Measurements from ENCODE around the gene DHH. TPM values are rescaled to one million over a fixed set of nuclear protein-coding genes. Genes with fewer than 3 reads are reported as not detected.
A peak's percentile ranks its signal among the peaks of the same experiment; 100 is the strongest.

Gene DHH
- total and polyA plus RNA-seq, 9 of the 15 experiments (the other 6 are each of a cell fraction or from before 2014, with no cell fraction given) = 0.07 to 2.6 (median 0.54) TPM

- peak; percentile 28; the same call in 1 of the 2 replicates for TF ChIP-seq TOE1 (IDR thresholded peaks at IDR 0.05; ENCODE audit: borderline replicate concordance)
- no peak for TF ChIP-seq TOE1 (CRISPR knock-in tag; IDR thresholded peaks at IDR 0.05; ENCODE audit: borderline replicate concordance, low read depth)
- TF ChIP-seq PCBP1 (IDR thresholded peaks at IDR 0.05; ENCODE audit: low read depth, low read length, poor library complexity, severe bottlenecking) = no peak
- TF ChIP-seq LCOR (CRISPR knock-in tag; IDR thresholded peaks at IDR 0.05) = no peak; the same call in 1 of the 2 replicates
- TF ChIP-seq FOXJ3 (CRISPR knock-in tag; IDR thresholded peaks at IDR 0.05) = no peak
- TF ChIP-seq TSHZ1 (CRISPR knock-in tag; IDR thresholded peaks at IDR 0.05) = no peak
- TF ChIP-seq TEAD1 (CRISPR knock-in tag; IDR thresholded peaks at IDR 0.05) = peak in 1 of 2 experiments; percentile 22; a peak in 1 of 4 replicates
- TF ChIP-seq MXI1 (IDR thresholded peaks at IDR 0.05; ENCODE audit: low read depth, low read length) = no peak
- TF ChIP-seq FOXP1 (CRISPR knock-in tag; IDR thresholded peaks at IDR 0.05) = no peak
- TF ChIP-seq ZNF12 (CRISPR knock-in tag; IDR thresholded peaks at IDR 0.05) = peak; percentile 59; the same call in 1 of the 2 replicates
- peak; percentile 33; the same call in 1 of the 2 replicates for TF ChIP-seq USF1 (CRISPR knock-in tag; IDR thresholded peaks at IDR 0.05)
- TF ChIP-seq PBX2 (CRISPR knock-in tag; IDR thresholded peaks at IDR 0.05; ENCODE audit: low read depth) = peak; percentile 56
- TF ChIP-seq PBX2 (tag; conservative IDR thresholded peaks at IDR 0.05; ENCODE audit: low read depth) = peak; percentile 98
- TF ChIP-seq CREM (IDR thresholded peaks at IDR 0.05; ENCODE audit: low read depth) = peak; percentile 95
- TF ChIP-seq MTA1 (IDR thresholded peaks at IDR 0.05; ENCODE audit: borderline replicate concordance) = no peak
- TF ChIP-seq HMG20B (CRISPR knock-in tag; IDR thresholded peaks at IDR 0.05) = no peak
- TF ChIP-seq, protein P1, sequence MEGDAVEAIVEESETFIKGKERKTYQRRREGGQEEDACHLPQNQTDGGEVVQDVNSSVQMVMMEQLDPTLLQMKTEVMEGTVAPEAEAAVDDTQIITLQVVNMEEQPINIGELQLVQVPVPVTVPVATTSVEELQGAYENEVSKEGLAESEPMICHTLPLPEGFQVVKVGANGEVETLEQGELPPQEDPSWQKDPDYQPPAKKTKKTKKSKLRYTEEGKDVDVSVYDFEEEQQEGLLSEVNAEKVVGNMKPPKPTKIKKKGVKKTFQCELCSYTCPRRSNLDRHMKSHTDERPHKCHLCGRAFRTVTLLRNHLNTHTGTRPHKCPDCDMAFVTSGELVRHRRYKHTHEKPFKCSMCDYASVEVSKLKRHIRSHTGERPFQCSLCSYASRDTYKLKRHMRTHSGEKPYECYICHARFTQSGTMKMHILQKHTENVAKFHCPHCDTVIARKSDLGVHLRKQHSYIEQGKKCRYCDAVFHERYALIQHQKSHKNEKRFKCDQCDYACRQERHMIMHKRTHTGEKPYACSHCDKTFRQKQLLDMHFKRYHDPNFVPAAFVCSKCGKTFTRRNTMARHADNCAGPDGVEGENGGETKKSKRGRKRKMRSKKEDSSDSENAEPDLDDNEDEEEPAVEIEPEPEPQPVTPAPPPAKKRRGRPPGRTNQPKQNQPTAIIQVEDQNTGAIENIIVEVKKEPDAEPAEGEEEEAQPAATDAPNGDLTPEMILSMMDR (IDR thresholded peaks at IDR 0.05 in 2 of 3, conservative IDR thresholded peaks at IDR 0.05 in 1 of 3; ENCODE audit: insufficient read depth in 2 of 3, low read depth in 1 of 3, low read length in 3 of 3) = peak; percentile 55 to 60 (median 56); a peak in 5 of 6 replicates
- no peak for TF ChIP-seq SLC30A9 (CRISPR knock-in tag; IDR thresholded peaks at IDR 0.05)
- no peak for TF ChIP-seq HMG20A (CRISPR knock-in tag; conservative IDR thresholded peaks at IDR 0.05)
Measured at GRCh38 chr12:49110464-49111155, 16.0 kb upstream of the DHH start, which contains the start of gene LMBR1L (continued).
